MCF 10A (cell line): Measurements from ENCODE around the gene RNF223. TPM values are rescaled to one million over a fixed set of nuclear protein-coding genes. Genes with fewer than 3 reads are reported as not detected.

ENCODE experiments used
- BruUV-seq: library from RNA; stranded (reverse); fragments of 400-500 nt; replicated peaks from 2 replicates; lab custom pipeline; 2021; lab: Mats Ljungman, UMichigan
- CTCF ChIA-PET: fragments of 300-600 bp; sonication (Branson Sonifier 250); formaldehyde crosslinking; extraction: SDS; loops from one replicate; lab custom pipeline; 2021; ENCODE audit warnings: antibody characterized with exemption, inconsistent platforms; lab: Yijun Ruan, JAX
- POLR2A ChIA-PET: fragments of 300-600, 350-650 bp; sonication (Branson Sonifier 250); formaldehyde crosslinking; extraction: SDS; loops from one replicate; lab custom pipeline; 2020; ENCODE audit warnings: antibody characterized with exemption, inconsistent platforms; lab: Yijun Ruan, JAX
- DNase-seq: peaks from one replicate; pipeline ENCODE4 v3.0.0-alpha.2; 2018; ENCODE audit not compliant: unreplicated experiment
- H3K27ac Mint-ChIP-seq: one replicate; pipeline ENCODE4 v1.8.0; 2022; ENCODE audit warnings: mild to moderate bottlenecking, low read depth, mixed read lengths; ENCODE audit not compliant: unreplicated experiment
- H3K27me3 Mint-ChIP-seq: one replicate; pipeline ENCODE4 v1.8.0; 2022; ENCODE audit warnings: mixed read lengths; ENCODE audit not compliant: insufficient read depth, unreplicated experiment
- H3K36me3 Mint-ChIP-seq: one replicate; pipeline ENCODE4 v1.8.0; 2022; ENCODE audit warnings: mild to moderate bottlenecking, moderate library complexity, mixed read lengths; ENCODE audit not compliant: insufficient read depth, unreplicated experiment
- H3K4me1 Mint-ChIP-seq: one replicate; pipeline ENCODE4 v1.8.0; 2022; ENCODE audit warnings: mixed read lengths; ENCODE audit not compliant: insufficient read depth, unreplicated experiment
- H3K4me3 Mint-ChIP-seq: one replicate; pipeline ENCODE4 v1.8.0; 2022; ENCODE audit warnings: mild to moderate bottlenecking, moderate library complexity, mixed read lengths; ENCODE audit not compliant: unreplicated experiment
- H3K9me3 Mint-ChIP-seq: one replicate; pipeline ENCODE4 v1.8.0; 2022; ENCODE audit warnings: mixed read lengths; ENCODE audit not compliant: unreplicated experiment
- intact Hi-C: fragments of 100-400 bp; cut with micrococcal nuclease; formaldehyde crosslinking; loops from 2 replicates; pipeline ENCODE4 v1.14.1; 2022
- total RNA-seq: library from RNA; stranded (reverse); gene quantifications from 2 replicates; pipeline ENCODE4 v1.2.3, GENCODE V29; 2022
- TF ChIP-seq, protein P1 (sequence below): fragments of 200-600 bp; IDR thresholded peaks from one replicate; pipeline ENCODE4 v1.8.0; 2022; ENCODE audit warnings: antibody characterized with exemption, mild to moderate bottlenecking; ENCODE audit not compliant: unreplicated experiment

Gene RNF223
- total RNA-seq, 1 experiment from 2014 or later: 0.30 TPM

DNA sequence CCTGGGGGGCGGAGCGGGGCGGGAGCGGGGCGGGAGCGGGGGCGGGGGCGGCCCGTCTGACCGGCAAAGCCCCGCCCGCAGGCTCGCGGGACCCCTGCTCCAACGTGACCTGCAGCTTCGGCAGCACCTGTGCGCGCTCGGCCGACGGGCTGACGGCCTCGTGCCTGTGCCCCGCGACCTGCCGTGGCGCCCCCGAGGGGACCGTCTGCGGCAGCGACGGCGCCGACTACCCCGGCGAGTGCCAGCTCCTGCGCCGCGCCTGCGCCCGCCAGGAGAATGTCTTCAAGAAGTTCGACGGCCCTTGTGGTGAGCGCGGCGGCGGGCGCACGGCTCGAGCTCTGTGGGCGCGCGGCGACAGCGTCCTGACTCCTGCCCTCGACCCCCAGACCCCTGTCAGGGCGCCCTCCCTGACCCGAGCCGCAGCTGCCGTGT is 33.0 kb downstream of the RNF223 start:
- TF ChIP-seq, protein P1, sequence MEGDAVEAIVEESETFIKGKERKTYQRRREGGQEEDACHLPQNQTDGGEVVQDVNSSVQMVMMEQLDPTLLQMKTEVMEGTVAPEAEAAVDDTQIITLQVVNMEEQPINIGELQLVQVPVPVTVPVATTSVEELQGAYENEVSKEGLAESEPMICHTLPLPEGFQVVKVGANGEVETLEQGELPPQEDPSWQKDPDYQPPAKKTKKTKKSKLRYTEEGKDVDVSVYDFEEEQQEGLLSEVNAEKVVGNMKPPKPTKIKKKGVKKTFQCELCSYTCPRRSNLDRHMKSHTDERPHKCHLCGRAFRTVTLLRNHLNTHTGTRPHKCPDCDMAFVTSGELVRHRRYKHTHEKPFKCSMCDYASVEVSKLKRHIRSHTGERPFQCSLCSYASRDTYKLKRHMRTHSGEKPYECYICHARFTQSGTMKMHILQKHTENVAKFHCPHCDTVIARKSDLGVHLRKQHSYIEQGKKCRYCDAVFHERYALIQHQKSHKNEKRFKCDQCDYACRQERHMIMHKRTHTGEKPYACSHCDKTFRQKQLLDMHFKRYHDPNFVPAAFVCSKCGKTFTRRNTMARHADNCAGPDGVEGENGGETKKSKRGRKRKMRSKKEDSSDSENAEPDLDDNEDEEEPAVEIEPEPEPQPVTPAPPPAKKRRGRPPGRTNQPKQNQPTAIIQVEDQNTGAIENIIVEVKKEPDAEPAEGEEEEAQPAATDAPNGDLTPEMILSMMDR: no peak
- no peak for DNase-seq
- Mint-ChIP-seq H3K4me3 (no peak overlapping the region), H3K4me1 (peaks cover 4% of the 10 kb centered on the region), H3K27me3 (no peaks in the 10 kb centered on the region), H3K36me3 (peaks cover 39% of the 10 kb centered on the region), H3K27ac (no peak overlapping the region), H3K9me3 (no peaks in the 10 kb centered on the region)
- POLR2A ChIA-PET: interaction anchor here (1.5 kb wide), 1 partner anchor 28 kb away, joined by 4 read pairs; the partner anchor contains the start of gene ISG15
- TSS peak; percentile 21 for BruUV-seq
- CTCF ChIA-PET: no interaction called here
- intact Hi-C loops: no loop called here

DNA sequence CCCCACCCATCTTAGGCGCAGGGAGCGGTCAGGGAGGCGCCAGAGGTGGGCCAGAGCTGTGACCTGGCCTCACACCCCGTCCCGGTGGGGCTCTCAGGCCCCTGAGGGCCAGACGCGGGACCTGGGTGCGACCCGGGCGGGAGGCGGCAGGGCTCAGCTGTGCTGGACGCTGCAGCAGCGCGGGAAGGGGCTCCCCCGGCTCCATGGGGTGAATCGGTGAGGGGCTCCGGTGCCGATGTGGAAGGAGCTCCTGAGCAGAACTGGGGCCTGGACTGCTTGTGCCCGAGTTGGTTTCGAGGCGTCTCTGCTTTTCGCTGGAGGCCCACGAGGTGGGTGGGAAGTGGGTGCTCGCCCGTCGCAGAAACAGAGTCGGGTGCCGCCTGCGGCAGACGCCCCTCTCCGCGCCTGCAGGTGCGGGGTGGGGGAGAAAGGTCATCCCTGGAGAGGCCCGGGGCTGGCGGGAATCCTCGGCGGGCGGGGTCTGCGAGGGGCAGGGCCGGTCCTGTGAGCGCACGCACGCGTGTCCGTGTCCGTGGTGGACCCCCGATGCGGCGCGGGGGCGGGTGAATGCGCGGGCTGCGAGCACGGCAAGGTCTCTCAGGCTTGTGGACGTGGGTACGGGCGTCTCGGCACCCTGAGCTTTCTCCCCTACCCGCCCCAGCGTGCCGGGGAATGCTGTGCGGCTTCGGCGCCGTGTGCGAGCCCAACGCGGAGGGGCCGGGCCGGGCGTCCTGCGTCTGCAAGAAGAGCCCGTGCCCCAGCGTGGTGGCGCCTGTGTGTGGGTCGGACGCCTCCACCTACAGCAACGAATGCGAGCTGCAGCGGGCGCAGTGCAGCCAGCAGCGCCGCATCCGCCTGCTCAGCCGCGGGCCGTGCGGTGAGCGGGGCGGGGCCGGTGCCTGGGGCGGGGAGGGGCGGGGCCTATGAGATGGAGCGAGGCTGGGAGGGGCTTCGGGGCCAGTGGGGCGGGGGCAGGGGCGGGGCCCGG is 33.8 kb downstream of the RNF223 start:
- no TSS peak for BruUV-seq
- Mint-ChIP-seq H3K36me3 (peaks cover 37% of the 10 kb centered on the region), H3K9me3 (no peaks in the 10 kb centered on the region), H3K4me1 (peaks cover 4% of the 10 kb centered on the region), H3K27ac (no peak overlapping the region), H3K27me3 (no peaks in the 10 kb centered on the region), H3K4me3 (no peak overlapping the region)
- intact Hi-C loops: no loop called here
- DNase-seq: peak; percentile 52
- CTCF ChIA-PET: interaction anchor here (1.1 kb wide), 2 partner anchors 24 to 38 kb away, joined by 4 read pairs; no protein-coding TSS in a partner anchor
- POLR2A ChIA-PET: interaction anchor here (1.5 kb wide), 1 partner anchor 27 kb away, joined by 4 read pairs; the partner anchor contains the start of gene ISG15
- TF ChIP-seq, protein P1: no peak

DNA sequence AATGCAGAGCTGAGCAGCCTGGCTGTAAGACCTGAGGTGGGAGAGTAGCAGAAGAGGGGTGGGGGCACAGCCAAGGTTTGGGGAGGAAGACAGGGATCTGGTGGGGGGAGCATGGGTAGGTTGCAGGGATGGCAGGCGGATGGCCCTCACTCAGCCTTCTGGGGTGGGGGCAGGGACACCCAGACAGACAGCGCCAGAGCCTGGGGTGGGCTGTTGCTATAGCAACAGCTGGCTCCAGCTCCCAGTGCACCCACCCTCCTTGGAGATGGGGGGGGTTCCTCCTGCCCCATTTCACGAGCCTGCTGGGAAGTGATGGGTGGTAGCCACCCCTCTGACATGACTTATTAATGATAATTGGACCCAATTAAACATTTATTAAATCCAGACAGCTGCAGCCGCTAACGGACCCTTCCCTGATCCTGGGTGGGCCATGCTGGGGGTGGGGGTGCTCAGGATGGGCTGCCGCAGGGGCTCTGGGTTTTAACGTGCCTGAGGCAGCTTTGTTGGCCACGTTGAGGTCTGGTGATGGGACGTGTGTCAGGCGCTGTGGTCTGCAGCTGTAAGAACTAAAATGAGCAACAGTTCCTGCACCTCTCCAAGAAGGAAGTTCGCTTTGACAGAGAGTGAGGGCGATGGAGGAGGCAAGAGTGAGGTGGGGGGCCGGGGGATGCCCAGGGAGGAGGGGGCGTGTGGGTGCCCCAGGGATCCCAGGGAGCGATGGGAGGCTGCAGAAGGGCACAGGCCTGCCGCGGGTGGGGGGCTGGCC is 34.8 kb downstream of the RNF223 start:
- POLR2A ChIA-PET: interaction anchor here (1.1 to 1.5 kb wide), 2 partner anchors 20 to 26 kb away, joined by 4 read pairs; partner anchors contain the start of gene ISG15
- Mint-ChIP-seq H3K4me1 (peaks cover 4% of the 10 kb centered on the region), H3K27ac (no peak overlapping the region), H3K36me3 (peaks cover 37% of the 10 kb centered on the region), H3K4me3 (no peak overlapping the region), H3K27me3 (no peaks in the 10 kb centered on the region), H3K9me3 (no peaks in the 10 kb centered on the region)
- CTCF ChIA-PET: interaction anchor here (0.7 to 2.0 kb wide), 5 partner anchors 20 to 37 kb away, joined by 3 to 8 read pairs (median 4); no protein-coding TSS in a partner anchor
- DNase-seq: no peak
- no TSS peak for BruUV-seq
- intact Hi-C loops: no loop called here
- TF ChIP-seq, protein P1: no peak
